PC-3 (cell line): ENCODE data around the gene BEX1.

ENCODE experiments used
- CTCF ChIP-seq: fragments of 300-600 bp; sonication (generic); conservative IDR thresholded peaks from 2 replicates; pipeline ENCODE4 v1.5.1; 2017; ENCODE audit warnings: antibody characterized with exemption, low read depth, mild to moderate bottlenecking, low read length
- EZH2 ChIP-seq: fragments of 300-600 bp; sonication (generic); IDR thresholded peaks from one replicate; pipeline ENCODE4 v1.6.1; 2017; ENCODE audit warnings: antibody characterized with exemption, mild to moderate bottlenecking, low read length; ENCODE audit not compliant: unreplicated experiment
- EZH2phosphoT487 ChIP-seq: fragments of 300-600 bp; sonication (generic); IDR thresholded peaks from 2 replicates; pipeline ENCODE4 v1.6.1; 2018; ENCODE audit warnings: mild to moderate bottlenecking, antibody characterized with exemption, low read length, borderline replicate concordance

- TF ChIP-seq CTCF (no peak), EZH2 (no peak), EZH2phosphoT487 (no peak)
Observed at GRCh38 chrX:103063191-103063845, 653 bp downstream of the BEX1 start.
